Effector memory CD4-positive, alpha-beta T cell (primary cell): Measurements from ENCODE around the gene USP49.

Experiments
- DNase-seq, 3 donors: peaks; one replicate each; pipeline ENCODE4 v3.0.0-alpha.2; 2020
- H3K27ac ChIP-seq: 2 replicates; pipeline ENCODE4 v1.7.0; 2013; ENCODE audit warnings: mild to moderate bottlenecking, low read length, moderate library complexity; ENCODE audit not compliant: insufficient read depth, poor library complexity, severe bottlenecking
- H3K27me3 ChIP-seq: replicated peaks from 2 replicates; pipeline ENCODE4 v1.7.0; 2013; ENCODE audit warnings: mild to moderate bottlenecking, low read length; ENCODE audit not compliant: insufficient read depth, control insufficient read depth, poor library complexity, severe bottlenecking
- H3K36me3 ChIP-seq: 2 replicates; pipeline ENCODE4 v1.7.0; 2013; ENCODE audit warnings: mild to moderate bottlenecking, low read length, moderate library complexity; ENCODE audit not compliant: control insufficient read depth, insufficient read depth
- H3K4me1 ChIP-seq: 2 replicates; pipeline ENCODE4 v1.7.0; 2013; ENCODE audit warnings: low read length, mild to moderate bottlenecking; ENCODE audit not compliant: control insufficient read depth, insufficient read depth, poor library complexity, severe bottlenecking
- H3K4me3 ChIP-seq: 2 replicates; pipeline ENCODE4 v1.7.0; 2013; ENCODE audit warnings: low read length, low read depth, mild to moderate bottlenecking; ENCODE audit not compliant: insufficient read depth, poor library complexity, severe bottlenecking
- H3K9me3 ChIP-seq: 2 replicates; pipeline ENCODE4 v1.7.0; 2013; ENCODE audit warnings: mild to moderate bottlenecking, low read length, moderate library complexity; ENCODE audit not compliant: control insufficient read depth

The USP49 gene

DNA sequence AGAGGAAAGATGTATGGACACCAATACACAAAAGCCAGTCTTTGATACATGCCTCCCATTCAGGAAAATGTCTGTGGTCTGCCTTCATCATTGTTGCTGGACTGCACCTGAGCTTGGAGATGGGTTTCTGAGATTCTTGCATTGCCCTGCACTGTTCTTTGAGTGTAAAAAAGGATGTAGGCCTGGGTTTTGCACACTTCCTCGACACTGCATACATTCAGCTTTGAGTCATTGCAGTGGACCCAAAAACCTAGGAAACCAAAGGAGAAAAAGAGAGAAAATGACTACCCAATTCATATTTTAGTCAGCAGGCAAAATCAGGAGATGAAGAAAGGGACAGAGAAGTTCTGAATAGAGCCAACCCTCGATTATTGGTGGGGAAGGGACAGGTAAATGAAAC, 98.7 kb downstream of the USP49 start:
- H3K4me3 ChIP-seq = no peak overlapping the region
- no peak for DNase-seq
- H3K4me1 ChIP-seq = no peaks in the 10 kb centered on the region

DNA sequence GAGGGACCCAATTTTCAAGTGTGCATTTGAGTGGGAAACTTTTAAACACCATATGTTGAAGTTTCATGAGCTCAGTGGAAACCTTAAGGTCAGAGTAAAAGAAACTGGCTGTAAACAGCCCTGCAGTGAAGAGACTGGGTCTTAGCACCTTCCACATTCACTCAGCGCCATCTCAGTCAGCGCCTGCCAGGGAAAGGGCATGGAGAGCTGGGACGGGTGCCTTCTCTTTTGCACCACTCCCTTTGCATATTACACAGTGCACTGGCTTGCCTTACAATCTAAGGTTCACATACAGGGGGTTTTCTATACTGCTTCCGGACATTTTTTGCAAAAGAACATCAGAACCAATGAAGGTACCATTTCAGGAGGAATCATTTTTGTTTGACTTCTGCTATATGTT, 103.2 kb downstream of the USP49 start:
- no peaks in the 10 kb centered on the region for H3K9me3 ChIP-seq
- no peak overlapping the region for H3K4me3 ChIP-seq
- H3K36me3 ChIP-seq = peaks cover 33% of the 10 kb centered on the region
- no peak overlapping the region for H3K27ac ChIP-seq
- H3K4me1 ChIP-seq = no peaks in the 10 kb centered on the region
- no peaks in the 10 kb centered on the region for H3K27me3 ChIP-seq
- DNase-seq = no peak

More for the DNA sequence above, 98.7 kb downstream of the USP49 start:
- Histone ChIP-seq H3K27ac (no peak overlapping the region), H3K9me3 (no peaks in the 10 kb centered on the region), H3K27me3 (no peaks in the 10 kb centered on the region), H3K36me3 (peaks cover 13% of the 10 kb centered on the region)

DNA sequence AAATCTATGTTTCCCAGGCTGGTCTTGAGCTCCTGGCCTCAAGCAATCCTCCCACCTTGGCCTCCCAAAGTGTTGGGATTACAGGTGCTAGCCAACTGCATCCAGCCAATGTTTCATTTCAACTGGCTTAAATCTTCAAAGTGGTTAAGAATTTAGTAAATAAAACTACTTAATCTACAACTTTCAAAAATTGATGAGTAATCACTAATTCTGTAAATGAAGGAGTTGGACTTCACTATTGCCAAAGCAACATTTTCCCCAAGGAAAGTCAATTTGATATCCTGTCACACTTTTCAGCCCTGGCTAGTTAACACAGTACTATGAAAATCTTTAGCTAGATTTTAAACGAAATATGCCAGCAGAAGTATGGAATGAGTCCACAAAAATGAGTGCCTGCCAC, 103.9 kb downstream of the USP49 start:
- Histone ChIP-seq H3K9me3 (no peaks in the 10 kb centered on the region), H3K36me3 (peaks cover 30% of the 10 kb centered on the region), H3K4me1 (peaks cover under 1% of the 10 kb centered on the region), H3K27ac (no peak overlapping the region), H3K27me3 (no peaks in the 10 kb centered on the region), H3K4me3 (no peak overlapping the region)
- DNase-seq = no peak

DNA sequence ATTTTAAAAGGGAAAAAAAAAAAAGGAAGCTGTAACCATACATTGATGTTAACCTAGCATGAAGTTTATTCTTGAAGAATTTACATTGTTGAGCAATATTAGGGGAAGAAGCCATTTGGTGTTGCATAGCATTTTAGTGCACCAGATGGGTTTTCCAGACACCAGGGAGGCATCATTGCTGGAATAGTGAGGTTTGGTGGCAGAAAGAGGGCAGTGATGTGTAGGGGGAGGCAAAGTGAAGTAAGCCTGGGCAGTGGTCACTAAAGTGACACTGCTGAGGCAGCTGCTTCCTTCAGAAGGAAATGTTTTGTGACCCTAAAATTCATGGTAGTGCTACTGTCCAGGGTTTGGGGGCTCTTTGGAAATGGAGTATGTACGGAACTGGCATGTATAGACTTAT, 105.1 kb downstream of the USP49 start:
- H3K27me3 ChIP-seq = no peaks in the 10 kb centered on the region
- no peaks in the 10 kb centered on the region for H3K9me3 ChIP-seq
- H3K27ac ChIP-seq = no peak overlapping the region
- H3K4me1 ChIP-seq = peaks cover 5% of the 10 kb centered on the region
- H3K36me3 ChIP-seq = peaks cover 30% of the 10 kb centered on the region
- no peak for DNase-seq
- H3K4me3 ChIP-seq = no peak overlapping the region

DNA sequence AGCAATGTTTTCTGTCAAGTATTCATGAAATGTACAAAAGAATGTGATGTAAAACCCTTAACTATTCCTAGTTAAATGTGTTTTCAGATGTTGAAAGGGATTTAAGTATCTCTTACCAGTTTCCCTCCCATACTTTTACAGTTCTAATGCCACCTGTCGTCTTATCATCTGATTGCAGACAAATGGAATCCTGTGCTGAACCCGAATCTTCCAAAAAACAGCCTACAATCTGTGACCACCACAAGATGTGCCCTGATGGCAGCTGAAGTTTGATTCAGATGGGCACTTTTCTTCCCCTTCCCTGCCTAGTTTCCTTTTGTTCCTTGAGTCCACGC, 105.8 kb downstream of the USP49 start:
- Histone ChIP-seq H3K36me3 (peaks cover 30% of the 10 kb centered on the region), H3K27me3 (no peaks in the 10 kb centered on the region), H3K4me3 (no peak overlapping the region), H3K9me3 (no peaks in the 10 kb centered on the region), H3K27ac (no peak overlapping the region), H3K4me1 (peaks cover 5% of the 10 kb centered on the region)
- no peak for DNase-seq

DNA sequence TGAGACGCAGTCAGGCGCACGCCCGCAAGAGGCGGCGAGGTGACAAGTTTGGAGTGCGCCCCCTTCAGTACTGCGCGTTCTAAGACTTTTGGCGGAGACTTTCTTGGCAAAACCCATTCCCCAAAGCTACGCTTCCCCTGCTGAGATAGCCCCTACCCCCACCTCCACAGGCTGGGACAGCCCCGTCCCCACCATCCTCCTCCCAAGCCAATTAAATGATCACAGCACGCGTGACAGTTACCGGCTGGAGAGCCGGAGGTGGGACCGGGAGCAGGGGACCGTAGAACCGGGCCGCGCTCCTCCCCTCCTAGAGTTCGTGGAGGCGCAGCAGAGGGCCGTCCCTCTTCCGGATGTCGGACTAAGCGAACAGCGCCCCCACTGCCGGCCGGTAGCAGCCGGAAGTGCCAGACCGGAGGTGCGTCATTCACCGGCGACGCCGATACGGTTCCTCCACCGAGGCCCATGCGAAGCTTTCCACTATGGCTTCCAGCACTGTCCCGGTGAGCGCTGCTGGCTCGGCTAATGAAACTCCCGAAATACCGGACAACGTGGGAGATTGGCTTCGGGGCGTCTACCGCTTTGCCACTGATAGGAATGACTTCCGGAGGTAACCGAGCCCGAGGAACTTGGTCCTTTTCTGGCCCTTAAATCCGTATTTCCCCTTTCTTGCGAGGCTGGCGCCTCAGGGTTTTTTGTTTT, 107.8 kb downstream of the USP49 start, which contains the start of gene TOMM6:
TSS of gene TOMM6 (plus strand) at position 476 of the 699 bp plus-strand sequence. CDS start at position 480, 4 bp downstream.
- peak within 1 kb of the TSS; percentile 87 for H3K27ac ChIP-seq
- no peaks in the 10 kb centered on the region for H3K27me3 ChIP-seq
- H3K36me3 ChIP-seq = peaks cover 28% of the 10 kb centered on the region
- peak within 1 kb of the TSS; percentile 84 for H3K4me3 ChIP-seq
- H3K9me3 ChIP-seq = no peaks in the 10 kb centered on the region
- H3K4me1 ChIP-seq = peaks cover 5% of the 10 kb centered on the region
- DNase-seq = peak; percentile 88 to 91 (median 90)

DNA sequence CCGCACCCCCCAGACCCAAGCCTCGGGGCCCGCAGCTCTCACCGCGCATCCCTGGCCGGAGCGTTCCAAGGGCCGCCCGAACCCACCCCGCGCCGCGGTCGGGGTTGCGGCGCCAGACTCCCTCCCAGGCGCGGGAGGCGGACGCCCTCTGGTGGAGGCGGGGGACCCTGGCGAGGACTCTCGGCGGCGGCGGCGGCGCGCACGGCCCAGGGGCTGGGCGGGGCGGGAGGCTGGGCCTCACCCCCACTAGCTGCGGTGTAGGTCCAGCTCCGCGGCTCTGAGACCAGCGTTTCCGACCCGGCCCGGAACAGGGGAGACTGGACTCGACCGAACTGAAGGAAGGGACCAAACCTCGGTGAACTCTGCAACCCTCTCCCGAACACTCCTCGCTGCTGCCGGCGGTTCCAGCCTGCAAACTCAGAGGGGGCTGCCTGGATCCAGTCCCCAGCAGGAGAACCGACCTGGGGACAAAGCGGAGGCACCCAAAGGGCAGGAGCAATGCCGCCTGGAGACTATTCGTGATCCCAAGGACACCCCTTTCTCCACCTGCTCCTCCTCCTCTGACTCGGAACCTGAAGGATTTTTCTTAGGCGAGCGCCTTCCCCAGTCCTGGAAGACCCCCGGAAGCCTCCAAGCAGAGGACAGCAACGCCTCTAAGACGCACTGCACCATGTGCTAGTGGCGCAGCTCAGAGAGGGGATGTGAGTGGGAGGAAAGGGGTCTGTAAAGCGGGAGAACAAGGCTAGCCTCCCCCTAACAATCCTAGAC, 108.5 kb downstream of the USP49 start:
- H3K27me3 ChIP-seq = no peaks in the 10 kb centered on the region
- H3K9me3 ChIP-seq = no peaks in the 10 kb centered on the region
- peak overlapping the region; percentile 84 for H3K4me3 ChIP-seq
- peaks cover 20% of the 10 kb centered on the region for H3K36me3 ChIP-seq
- H3K27ac ChIP-seq = peak overlapping the region; percentile 87
- H3K4me1 ChIP-seq = peaks cover 5% of the 10 kb centered on the region
- DNase-seq = peak; percentile 70 to 81 (median 77)

DNA sequence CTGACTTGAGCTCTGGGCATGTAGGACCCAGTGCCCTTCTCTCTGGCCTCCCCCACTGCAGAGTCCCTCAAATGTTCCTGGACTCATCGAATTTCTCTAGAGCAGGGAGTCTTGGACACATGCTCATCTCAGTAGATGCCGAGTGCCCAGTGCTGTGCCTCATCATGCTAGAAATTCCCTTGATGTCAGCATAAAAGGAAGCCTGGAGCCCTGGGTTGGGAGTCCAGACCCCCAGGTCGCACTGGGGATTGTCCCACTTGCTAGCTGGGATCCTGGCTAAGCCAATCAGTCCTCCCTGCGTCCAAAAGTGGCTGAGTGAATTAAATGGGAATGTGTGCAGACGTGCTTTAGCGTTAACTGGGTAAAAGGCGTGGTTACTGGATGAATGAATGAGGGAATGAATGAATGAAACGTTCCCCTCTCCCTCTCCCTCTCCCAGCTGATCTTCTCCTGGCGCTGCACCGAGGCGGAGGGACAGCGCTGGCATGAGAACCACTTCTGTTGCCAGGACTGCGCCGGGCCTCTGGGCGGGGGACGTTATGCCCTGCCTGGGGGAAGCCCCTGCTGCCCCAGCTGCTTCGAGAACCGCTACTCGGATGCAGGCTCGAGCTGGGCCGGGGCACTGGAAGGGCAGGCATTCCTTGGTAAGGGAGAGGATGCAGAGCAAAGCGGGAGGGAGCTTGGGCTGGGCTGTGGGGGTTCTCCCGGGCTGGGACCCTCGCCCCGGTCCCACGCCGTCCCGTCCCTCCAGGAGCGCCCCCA, 109.3 kb downstream of the USP49 start:
- H3K4me3 ChIP-seq = peak overlapping the region; percentile 84
- H3K36me3 ChIP-seq = peaks cover 19% of the 10 kb centered on the region
- H3K27ac ChIP-seq = no peak overlapping the region
- H3K9me3 ChIP-seq = no peaks in the 10 kb centered on the region
- DNase-seq = no peak
- peaks cover 11% of the 10 kb centered on the region for H3K4me1 ChIP-seq
- H3K27me3 ChIP-seq = no peaks in the 10 kb centered on the region

DNA sequence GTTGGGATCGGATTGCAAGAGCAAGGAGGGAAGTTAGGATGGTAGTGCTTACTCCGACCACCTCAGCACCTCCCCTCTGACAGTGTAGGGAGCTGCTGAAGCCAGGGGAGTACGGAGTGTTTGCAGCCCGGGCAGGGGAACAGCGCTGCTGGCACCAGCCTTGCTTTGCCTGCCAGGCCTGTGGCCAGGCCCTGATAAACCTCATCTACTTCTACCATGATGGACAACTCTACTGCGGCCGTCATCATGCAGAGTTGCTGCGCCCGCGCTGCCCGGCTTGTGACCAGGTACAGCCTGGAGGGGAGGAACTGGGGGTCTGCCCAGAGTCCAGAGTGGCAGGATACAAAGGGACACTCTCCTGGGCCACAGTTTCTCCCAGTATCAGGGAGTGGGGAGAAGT, 109.9 kb downstream of the USP49 start:
- H3K27me3 ChIP-seq = no peaks in the 10 kb centered on the region
- DNase-seq = no peak
- H3K27ac ChIP-seq = no peak overlapping the region
- H3K9me3 ChIP-seq = no peaks in the 10 kb centered on the region
- H3K36me3 ChIP-seq = peaks cover 13% of the 10 kb centered on the region
- H3K4me1 ChIP-seq = peaks cover 14% of the 10 kb centered on the region
- H3K4me3 ChIP-seq = no peak overlapping the region
